IMR-90 (cell line): ENCODE data around the gene CFAP43. TPM values are rescaled to one million over a fixed set of nuclear protein-coding genes. Genes with fewer than 3 reads are reported as not detected.

Experiments
- ATAC-seq: fragments of 200-7000 bp; cut with Tn5 transposase; 2 replicates; pipeline ENCODE4 v1.9.1; 2020; ENCODE audit warnings: low read depth, mild to moderate bottlenecking, moderate library complexity
- BruUV-seq: library from RNA; stranded (reverse); fragments of 400-500 nt; replicated peaks from 2 replicates; lab custom pipeline; 2021; lab: Mats Ljungman, UMichigan
- CTCF ChIA-PET: fragments of 300-600 bp; formaldehyde crosslinking; extraction: SDS; loops from one replicate; lab custom pipeline; 2021; ENCODE audit warnings: antibody characterized with exemption; lab: Yijun Ruan, JAX
- POLR2A ChIA-PET: fragments of 300-600 bp; sonication (Branson Sonifier 250); formaldehyde crosslinking; loops from one replicate; lab custom pipeline; 2022; ENCODE audit warnings: antibody characterized with exemption; ENCODE audit not compliant: unreplicated experiment; lab: Charles Lee
- DNase-seq: peaks from one replicate; pipeline ENCODE4 v3.0.0; 2013
- H2AFZ ChIP-seq: replicated peaks from 2 replicates; pipeline ENCODE3; 2013; ENCODE audit warnings: low read length, mild to moderate bottlenecking; ENCODE audit not compliant: poor library complexity
- H2AK5ac ChIP-seq: 2 replicates; pipeline ENCODE4 v1.6.1; 2013; ENCODE audit warnings: low read depth, low read length, inconsistent platforms
- H2AK9ac ChIP-seq: replicated peaks from 2 replicates; pipeline ENCODE3; 2013; ENCODE audit warnings: mild to moderate bottlenecking, low read depth, low read length, moderate library complexity; ENCODE audit not compliant: poor library complexity
- H2BK120ac ChIP-seq: 2 replicates; pipeline ENCODE4 v1.6.1; 2013; ENCODE audit warnings: low read depth, low read length, inconsistent platforms
- H2BK15ac ChIP-seq: 3 replicates; pipeline ENCODE4 v1.6.1; 2013; ENCODE audit warnings: low read depth, low read length, inconsistent platforms
- H2BK20ac ChIP-seq: 2 replicates; pipeline ENCODE4 v1.6.1; 2013; ENCODE audit warnings: low read depth, mild to moderate bottlenecking, inconsistent platforms, low read length, moderate library complexity
- H2BK5ac ChIP-seq: 2 replicates; pipeline ENCODE4 v1.6.1; 2013; ENCODE audit warnings: mild to moderate bottlenecking, low read depth, low read length, inconsistent platforms; ENCODE audit not compliant: poor library complexity, severe bottlenecking
- H3K14ac ChIP-seq: replicated peaks from 2 replicates; pipeline ENCODE4 v1.6.1; 2013; ENCODE audit warnings: low read depth, low read length, inconsistent platforms
- H3K18ac ChIP-seq: 2 replicates; pipeline ENCODE4 v1.6.1; 2013; ENCODE audit warnings: low read depth, low read length, control low read depth
- H3K23ac ChIP-seq: 2 replicates; pipeline ENCODE4 v1.6.1; 2013; ENCODE audit warnings: low read depth, low read length, inconsistent platforms
- H3K27ac ChIP-seq: 2 replicates; pipeline ENCODE4 v1.5.1; 2013; ENCODE audit warnings: mild to moderate bottlenecking, control low read depth, low read length; ENCODE audit not compliant: insufficient read depth
- H3K27me3 ChIP-seq: 2 replicates; pipeline ENCODE4 v1.6.1; 2013; ENCODE audit warnings: low read length; ENCODE audit not compliant: control insufficient read depth, insufficient read depth
- H3K36me3 ChIP-seq: 2 replicates; pipeline ENCODE4 v1.6.1; 2013; ENCODE audit warnings: low read length, mixed read lengths; ENCODE audit not compliant: control insufficient read depth, insufficient read depth
- H3K4ac ChIP-seq: 2 replicates; pipeline ENCODE4 v1.6.1; 2013; ENCODE audit warnings: low read depth, low read length, inconsistent platforms
- H3K4me1 ChIP-seq: 2 replicates; pipeline ENCODE4 v1.6.1; 2013; ENCODE audit warnings: low read length, mixed read lengths; ENCODE audit not compliant: control insufficient read depth, insufficient read depth
- H3K4me2 ChIP-seq: 2 replicates; pipeline ENCODE4 v1.6.1; 2013; ENCODE audit warnings: low read depth, mild to moderate bottlenecking, control low read depth, low read length, moderate library complexity
- H3K4me3 ChIP-seq: 2 replicates; pipeline ENCODE4 v1.5.1; 2013; ENCODE audit warnings: low read depth, mild to moderate bottlenecking, control low read depth, low read length, moderate library complexity; ENCODE audit not compliant: insufficient read depth
- H3K56ac ChIP-seq: 2 replicates; pipeline ENCODE4 v1.6.1; 2013; ENCODE audit warnings: low read length, inconsistent platforms; ENCODE audit not compliant: insufficient read depth; ENCODE audit errors: extremely low read depth
- H3K79me1 ChIP-seq, 2 experiments: 2 replicates each; pipeline ENCODE4 v1.6.1; 2013; ENCODE audit warnings: low read length in 2 of 2, inconsistent platforms in 1 of 2, low read depth in 1 of 2
- H3K9ac ChIP-seq: 2 replicates; pipeline ENCODE4 v1.6.1; 2013; ENCODE audit warnings: low read depth, low read length, control low read depth
- H3K9me1 ChIP-seq: 2 replicates; pipeline ENCODE4 v1.6.1; 2013; ENCODE audit warnings: low read length, inconsistent platforms; ENCODE audit not compliant: insufficient read depth
- H3K9me3 ChIP-seq: 2 replicates; pipeline ENCODE4 v1.6.1; 2013; ENCODE audit warnings: low read length; ENCODE audit not compliant: control insufficient read depth, insufficient read depth
- H4K20me1 ChIP-seq: 2 replicates; pipeline ENCODE4 v1.6.1; 2013; ENCODE audit warnings: low read length, inconsistent platforms; ENCODE audit not compliant: insufficient read depth
- H4K5ac ChIP-seq: 2 replicates; pipeline ENCODE4 v1.6.1; 2013; ENCODE audit warnings: mild to moderate bottlenecking, low read depth, low read length, control low read depth
- H4K8ac ChIP-seq, 2 experiments: 2 replicates each; pipeline ENCODE4 v1.6.1; 2013; ENCODE audit warnings: low read depth in 2 of 2, low read length in 2 of 2, control low read depth in 1 of 2, inconsistent platforms in 1 of 2
- H4K91ac ChIP-seq: 2 replicates; pipeline ENCODE4 v1.6.1; 2013; ENCODE audit warnings: low read depth, low read length, inconsistent platforms; ENCODE audit not compliant: insufficient read depth
- ELK1 ChIP-seq: fragments of 150-350 bp; IDR thresholded peaks from 2 replicates; pipeline ENCODE4 v1.6.1; 2016; ENCODE audit warnings: low read depth, mild to moderate bottlenecking, low read length, moderate library complexity, borderline replicate concordance
- WGBS, 2 experiments: methylation state at CpG; one replicate each; pipeline versions ENCODE4 v1.1.5 to v1.1.7; 2013; ENCODE audit warnings: missing lambda C conversion rate in 2 of 2; ENCODE audit not compliant: insufficient read length in 1 of 2; ENCODE audit errors: extremely low coverage in 2 of 2; 5-methylcytosine and 5-hydroxymethylcytosine counted together
- dilution Hi-C: fragments of 300-500 bp; cut with HindIII; formaldehyde crosslinking; loops from one replicate; pipeline ENCODE4 v1.14.3; 2018; ENCODE audit warnings: low sequenced_read_pairs; ENCODE audit not compliant: unreplicated experiment
- in situ Hi-C: fragments of 300-500 bp; cut with MboI; formaldehyde crosslinking; loops from 3 replicates; pipeline ENCODE4 v1.14.3; 2019; ENCODE audit warnings: low sequenced_read_pairs, inconsistent platforms, mixed read lengths
- intact Hi-C: fragments of 100-400 bp; cut with micrococcal nuclease; formaldehyde crosslinking; loops from 2 replicates; pipeline ENCODE4 v1.10.0; 2022
- polyA plus RNA-seq, 3 experiments: library from polyadenylated mRNA; depleted of rRNA; stranded (reverse); fragments of >200 nt; gene quantifications; 2 replicates each; pipeline ENCODE4 v1.2.3, GENCODE V29; 2012; ENCODE audit warnings: low replicate concordance in 1 of 3
- total RNA-seq: library from RNA; depleted of rRNA; stranded (reverse); fragments of >200 nt; gene quantifications from 2 replicates; pipeline ENCODE4 v1.2.3, GENCODE V29; 2012

Gene CFAP43
- total and polyA plus RNA-seq, 2 of the 4 experiments (the other 2 are of a cell fraction) = under 0.01 to 0.05 TPM

- peaks cover 14% of the 10 kb centered on the region for H3K27me3 ChIP-seq
- intact Hi-C loops = no loop called here
- H2AFZ ChIP-seq = no peak overlapping the region
- no peak overlapping the region for H3K56ac ChIP-seq
- H3K4me2 ChIP-seq = no peak overlapping the region
- ATAC-seq (no peak), DNase-seq (no peak)
- H3K14ac ChIP-seq = no peak overlapping the region
- no peak overlapping the region for H2AK9ac ChIP-seq
- no peak overlapping the region for H2BK5ac ChIP-seq
- H3K9me3 ChIP-seq = no peaks in the 10 kb centered on the region
- H2BK120ac ChIP-seq = no peak overlapping the region
- no peak overlapping the region for H3K9ac ChIP-seq
- no peak overlapping the region for H3K27ac ChIP-seq
- no peaks in the 10 kb centered on the region for H3K4me1 ChIP-seq
- no peaks in the 10 kb centered on the region for H4K20me1 ChIP-seq
- no peak overlapping the region for H4K8ac ChIP-seq
- no CpG with 5 or more reads among the region's 2 CpGs for WGBS, 2 experiments
- no peaks in the 10 kb centered on the region for H3K79me1 ChIP-seq
- no TSS peak for BruUV-seq
- no peak overlapping the region for H3K18ac ChIP-seq
- no peak overlapping the region for H3K23ac ChIP-seq
- no peak overlapping the region for H3K4me3 ChIP-seq
- dilution Hi-C loops = no loop called here
- POLR2A ChIA-PET = no interaction called here
- no peaks in the 10 kb centered on the region for H3K9me1 ChIP-seq
- no peak overlapping the region for H2BK20ac ChIP-seq
- in situ Hi-C loops = no loop called here
- CTCF ChIA-PET = no interaction called here
- H3K4ac ChIP-seq = no peak overlapping the region
- TF ChIP-seq ELK1 = no peak
- no peak overlapping the region for H4K5ac ChIP-seq
- no peak overlapping the region for H4K91ac ChIP-seq
- no peaks in the 10 kb centered on the region for H3K36me3 ChIP-seq
- H2AK5ac ChIP-seq = no peak overlapping the region
- no peak overlapping the region for H2BK15ac ChIP-seq
Observed at GRCh38 chr10:104199567-104199966, 32.6 kb downstream of the CFAP43 start.
